Gastroesophageal sphincter (tissue), 4 donors: ENCODE measurements around the gene PDGFA. TPM values are rescaled to one million over a fixed set of nuclear protein-coding genes. Genes with fewer than 3 reads are reported as not detected.

Experiments used
- ATAC-seq: fragments of 150-250 bp; one replicate; pipeline ENCODE4 v1.9.1; 2016; ENCODE audit warnings: mild to moderate bottlenecking, moderate library complexity
- H3K27ac ChIP-seq, 4 donors: fragments of 200-600 bp; sonication (generic) in 3 of 4; 1 replicate in 3 of 4; 2 replicates in 1 of 4; pipeline ENCODE4 v1.5.1; 2016 to 2019
- H3K27me3 ChIP-seq: fragments of 200-600 bp; sonication (generic); one replicate; pipeline ENCODE4 v1.5.1; 2019
- H3K36me3 ChIP-seq, 2 donors: fragments of 200-600 bp; sonication (generic); one replicate each; pipeline ENCODE4 v1.5.1; 2019; ENCODE audit warnings: control low read depth in 1 of 2
- H3K4me1 ChIP-seq, 3 donors: fragments of 200-600 bp; sonication (generic); 1 replicate in 2 of 3; 2 replicates in 1 of 3; pipeline ENCODE4 v1.5.1; 2016 to 2019; ENCODE audit warnings: control low read depth in 2 of 3
- H3K4me3 ChIP-seq, 2 donors: fragments of 200-600 bp; sonication (generic); one replicate each; pipeline ENCODE4 v1.5.1; 2019; ENCODE audit warnings: mild to moderate bottlenecking in 1 of 2, moderate library complexity in 1 of 2
- H3K9me3 ChIP-seq, 3 donors: fragments of 200-600 bp; sonication (generic); one replicate each; pipeline ENCODE4 v1.5.1; 2017 to 2019; ENCODE audit warnings: control low read depth in 2 of 3
- CTCF ChIP-seq, 4 experiments: fragments of 200-600 bp in 2 of 4; fragments of 450-650 bp in 2 of 4; sonication (generic) in 1 of 4; IDR thresholded peaks; one replicate each; pipeline ENCODE4 v1.5.1; 2017 to 2019; ENCODE audit warnings: antibody characterized with exemption in 4 of 4, mild to moderate bottlenecking in 2 of 4, moderate library complexity in 2 of 4
- EP300 ChIP-seq: sonication (generic); formaldehyde crosslinking; IDR thresholded peaks from one replicate; pipeline ENCODE4 v1.6.1; 2017; ENCODE audit warnings: antibody characterized with exemption, mild to moderate bottlenecking
- POLR2A ChIP-seq, 2 donors: fragments of 450-650 bp; IDR thresholded peaks; one replicate each; pipeline ENCODE4 v1.6.1; 2017; ENCODE audit warnings: antibody characterized with exemption in 2 of 2, mild to moderate bottlenecking in 2 of 2, moderate library complexity in 1 of 2
- POLR2AphosphoS5 ChIP-seq: sonication (generic); formaldehyde crosslinking; IDR thresholded peaks from one replicate; pipeline ENCODE4 v1.6.1; 2017; ENCODE audit warnings: antibody characterized with exemption
- WGBS, 2 donors: methylation state at CpG; one replicate each; pipeline ENCODE4 v1.1.5; 2018; ENCODE audit warnings: low coverage in 1 of 2; 5-methylcytosine and 5-hydroxymethylcytosine counted together
- total RNA-seq, 4 donors: library from RNA; depleted of rRNA; stranded (reverse); fragments of >200 nt; gene quantifications; one replicate each; pipeline ENCODE4 v1.1.0, GENCODE V29; 2016

PDGFA gene
- total RNA-seq, 4 donors from 2014 or later: 66.0 to 162 (median 120) TPM

- peak overlapping the region; percentile 72 to 98 (median 96) for H3K27ac ChIP-seq
- TF ChIP-seq EP300 (no peak), POLR2AphosphoS5 (peak; percentile 62), POLR2A (IDR thresholded peaks at IDR 0.05) (peak; percentile 26 to 58)
- peaks cover 13% of the 10 kb centered on the region for H3K27me3 ChIP-seq
- peaks cover 0 to 8% of the 10 kb centered on the region in 2 donors for H3K36me3 ChIP-seq
- peak overlapping the region; percentile 53 to 77 for H3K4me3 ChIP-seq
- no peaks in the 10 kb centered on the region for H3K9me3 ChIP-seq
- peak; percentile 17 for ATAC-seq
- H3K4me1 ChIP-seq: peaks cover 0 to 88% (median 34%) of the 10 kb centered on the region in 3 donors
- WGBS, 2 donors: 0% methylated on average over 1 of the region's 83 CpGs; no CpG with 5 or more reads in 1 of the 2 donors
Observed at GRCh38 chr7:516606-517456, 2.8 kb downstream of the PDGFA start.

GRCh38 chr7:516216-516605 lies 3.4 kb downstream of the PDGFA start:
- TF ChIP-seq EP300 (no peak), POLR2AphosphoS5 (peak; percentile 9)
- Histone ChIP-seq H3K27me3 (peaks cover 10% of the 10 kb centered on the region), H3K27ac (peak overlapping the region; percentile 72 to 98 (median 96)), H3K4me3 (peak overlapping the region; percentile 53 to 77), H3K36me3 (peaks cover 0 to 14% of the 10 kb centered on the region in 2 donors), H3K4me1 (peaks cover 0 to 85% (median 28%) of the 10 kb centered on the region in 3 donors), H3K9me3 (no peaks in the 10 kb centered on the region)
- no peak for ATAC-seq
- 9 to 17% methylated on average over 2 to 9 of the region's 13 CpGs for WGBS, 2 donors

DNA sequence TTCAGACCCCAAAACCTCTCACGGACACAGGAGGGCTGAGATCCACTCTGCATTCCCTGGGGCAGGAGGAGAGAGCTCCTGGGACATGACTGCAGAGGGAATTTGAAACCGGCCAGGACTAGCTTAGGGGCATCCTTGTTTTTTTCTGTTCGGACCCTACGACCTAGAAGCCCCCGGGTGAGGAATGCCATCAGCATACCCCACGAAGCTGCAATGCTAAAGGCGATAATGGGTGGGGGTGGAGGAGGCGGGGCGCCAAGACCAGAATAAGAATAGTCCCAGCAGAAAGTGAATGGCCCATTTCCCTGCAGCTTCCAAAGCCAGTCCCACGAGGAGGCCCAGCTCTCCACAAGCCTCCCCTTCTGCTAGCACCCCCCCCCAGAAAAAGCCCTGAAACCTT lies 4.0 kb downstream of the PDGFA start:
- 0 to 40% methylated on average over 1 to 4 of the region's 10 CpGs for WGBS, 2 donors
- Histone ChIP-seq H3K4me3 (peak overlapping the region in 1 of 2 donors; percentile 77), H3K4me1 (peaks cover 0 to 79% (median 23%) of the 10 kb centered on the region in 3 donors), H3K9me3 (no peaks in the 10 kb centered on the region), H3K27ac (peak overlapping the region; percentile 14 to 98 (median 96)), H3K36me3 (peaks cover 0 to 20% of the 10 kb centered on the region in 2 donors), H3K27me3 (peaks cover 5% of the 10 kb centered on the region)
- TF ChIP-seq CTCF (IDR thresholded peaks at IDR 0.05) (no peak), POLR2AphosphoS5 (no peak), EP300 (no peak), POLR2A (IDR thresholded peaks at IDR 0.05) (no peak)
- ATAC-seq: no peak

DNA sequence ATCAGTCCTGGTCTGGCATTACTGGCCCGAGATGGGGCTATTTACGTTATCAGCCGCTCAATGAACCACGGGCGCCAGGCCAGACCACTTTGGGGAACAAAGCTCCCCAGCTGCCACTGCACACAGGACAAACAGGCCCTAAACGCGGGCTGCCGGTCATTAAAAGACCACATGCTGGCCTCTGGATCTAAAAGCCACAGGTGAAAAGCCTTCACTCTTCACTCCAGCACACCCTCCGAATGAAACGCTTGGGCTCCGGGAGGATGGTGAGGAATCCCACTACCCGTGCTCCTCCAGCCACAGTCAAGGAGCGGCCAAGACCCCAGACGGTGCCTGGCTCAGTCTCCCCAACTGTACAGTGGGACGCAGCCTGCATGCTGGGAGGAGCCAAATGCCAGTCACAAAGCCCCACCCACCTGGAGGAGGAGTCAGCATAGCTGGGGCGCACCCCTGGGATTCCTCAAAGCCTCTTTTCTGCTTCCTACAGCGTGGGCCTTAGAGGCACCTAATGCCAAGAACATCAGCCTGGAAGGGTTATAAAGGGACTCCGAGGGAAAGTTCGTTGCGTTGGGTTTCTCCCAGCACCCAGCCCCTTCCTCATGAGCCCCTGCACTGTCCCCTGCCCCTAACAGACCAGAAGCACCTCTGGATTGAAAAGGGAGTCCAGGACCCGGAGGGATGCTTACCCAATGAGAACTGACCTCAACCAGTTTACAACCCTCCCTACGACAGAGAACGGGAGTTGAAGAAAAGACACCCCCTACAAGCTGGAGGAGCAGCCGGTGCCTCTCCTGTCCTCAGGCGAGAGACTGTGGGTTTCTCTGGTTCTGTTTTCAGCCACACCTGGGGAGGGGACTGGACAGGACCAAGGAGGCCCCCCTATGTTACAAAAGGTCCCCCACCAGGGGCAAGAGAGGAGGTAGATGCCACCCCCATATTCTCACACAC lies 4.7 kb downstream of the PDGFA start:
- ATAC-seq: no peak
- Histone ChIP-seq H3K4me3 (peak overlapping the region in 1 of 2 donors; percentile 77), H3K36me3 (peaks cover 0 to 25% of the 10 kb centered on the region in 2 donors), H3K27ac (peak overlapping the region; percentile 14 to 98 (median 96)), H3K27me3 (no peaks in the 10 kb centered on the region), H3K4me1 (peaks cover 0 to 72% (median 18%) of the 10 kb centered on the region in 3 donors), H3K9me3 (no peaks in the 10 kb centered on the region)
- WGBS, 2 donors: 60% methylated on average over 1 of the region's 25 CpGs; no CpG with 5 or more reads in 1 of the 2 donors
- TF ChIP-seq CTCF (IDR thresholded peaks at IDR 0.05) (no peak), POLR2AphosphoS5 (peak; percentile 17), POLR2A (IDR thresholded peaks at IDR 0.05) (no peak)

- Histone ChIP-seq H3K4me1 (peaks cover 0 to 71% (median 18%) of the 10 kb centered on the region in 3 donors), H3K9me3 (no peaks in the 10 kb centered on the region), H3K27ac (peak overlapping the region in 3 of 4 donors; percentile 96 to 98 (median 96)), H3K36me3 (peaks cover 0 to 32% of the 10 kb centered on the region in 2 donors), H3K27me3 (no peaks in the 10 kb centered on the region), H3K4me3 (peak overlapping the region in 1 of 2 donors; percentile 77)
- TF ChIP-seq POLR2AphosphoS5: no peak
- no peak for ATAC-seq
- WGBS, 2 donors: 47% methylated on average over 2 of the region's 10 CpGs; no CpG with 5 or more reads in 1 of the 2 donors
Observed at GRCh38 chr7:514242-514641, 5.4 kb downstream of the PDGFA start.
